HUDEP-2 (cell line): ENCODE measurements around the gene DPEP3.
A peak's percentile ranks its signal among the peaks of the same experiment; 100 is the strongest.
"Not testable (repeated sequence)": the region's sequence is repeated elsewhere in the genome, so short reads cannot be mapped to it uniquely, and the experiment has no call there.

ENCODE experiments used
- DNase-seq, 76 experiments: peaks; one replicate each; lab custom pipeline; 2025; ENCODE audit not compliant: unreplicated experiment in 76 of 76; lab: John Stamatoyannopoulos, UW

Gene DPEP3, protein sequence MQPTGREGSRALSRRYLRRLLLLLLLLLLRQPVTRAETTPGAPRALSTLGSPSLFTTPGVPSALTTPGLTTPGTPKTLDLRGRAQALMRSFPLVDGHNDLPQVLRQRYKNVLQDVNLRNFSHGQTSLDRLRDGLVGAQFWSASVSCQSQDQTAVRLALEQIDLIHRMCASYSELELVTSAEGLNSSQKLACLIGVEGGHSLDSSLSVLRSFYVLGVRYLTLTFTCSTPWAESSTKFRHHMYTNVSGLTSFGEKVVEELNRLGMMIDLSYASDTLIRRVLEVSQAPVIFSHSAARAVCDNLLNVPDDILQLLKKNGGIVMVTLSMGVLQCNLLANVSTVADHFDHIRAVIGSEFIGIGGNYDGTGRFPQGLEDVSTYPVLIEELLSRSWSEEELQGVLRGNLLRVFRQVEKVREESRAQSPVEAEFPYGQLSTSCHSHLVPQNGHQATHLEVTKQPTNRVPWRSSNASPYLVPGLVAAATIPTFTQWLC

DNA sequence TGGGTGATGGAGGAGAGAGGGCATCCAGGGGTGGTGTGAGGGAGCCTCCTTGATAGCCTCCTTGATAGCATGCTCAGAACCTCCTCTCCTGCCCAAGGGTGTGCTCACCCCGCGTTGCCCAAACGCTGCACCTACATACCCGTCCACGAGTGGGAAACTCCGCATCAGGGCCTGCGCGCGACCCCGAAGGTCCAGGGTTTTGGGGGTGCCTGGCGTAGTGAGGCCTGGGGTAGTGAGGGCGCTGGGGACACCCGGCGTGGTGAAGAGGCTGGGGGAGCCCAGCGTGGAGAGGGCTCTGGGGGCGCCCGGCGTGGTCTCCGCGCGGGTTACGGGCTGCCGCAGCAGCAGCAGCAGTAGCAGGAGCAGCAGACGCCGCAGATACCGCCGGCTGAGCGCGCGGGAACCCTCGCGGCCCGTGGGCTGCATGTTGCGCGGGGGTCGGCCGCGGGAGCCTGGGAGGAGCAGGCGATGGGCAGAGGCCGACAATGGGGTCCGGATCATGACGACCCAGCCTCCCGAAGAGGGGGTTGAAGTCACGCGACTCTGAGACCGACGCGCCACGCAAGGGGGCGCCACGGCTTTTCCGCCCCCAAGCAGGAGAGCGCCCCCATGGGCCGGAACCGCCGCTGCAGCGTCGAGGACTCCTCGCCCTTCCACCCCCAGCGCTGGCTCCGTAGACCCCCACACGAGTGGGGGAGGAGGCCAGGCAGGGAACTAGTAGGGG lies at the start of gene DPEP3:
DPEP3 (minus strand) TSS at position 545 of the 724 bp plus-strand sequence; CDS start at position 426, 119 bp downstream.
- DNase-seq, result peak in 5 of 76 experiments; percentile 3 to 31 (median 13)

DNA sequence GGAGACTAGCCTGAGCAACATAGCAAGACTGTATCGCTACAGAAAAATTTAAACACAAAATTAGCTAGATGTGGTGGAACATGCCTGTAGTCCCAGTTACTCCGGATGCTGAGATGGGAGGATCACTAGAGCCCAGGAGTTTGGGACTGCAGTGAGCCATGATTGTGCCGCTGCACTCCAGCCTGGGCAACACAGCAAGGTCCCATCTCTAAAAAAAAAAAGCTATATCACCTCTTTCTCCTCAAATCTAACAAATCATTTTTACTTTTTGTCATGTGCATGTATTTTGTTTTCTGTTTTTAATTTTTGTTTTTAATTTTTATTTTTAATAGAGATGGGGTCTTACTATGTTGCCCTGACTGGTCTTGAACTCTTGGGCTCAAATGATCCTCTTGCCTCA lies 48.7 kb upstream of the DPEP3 start:
- no peak for DNase-seq

DNA sequence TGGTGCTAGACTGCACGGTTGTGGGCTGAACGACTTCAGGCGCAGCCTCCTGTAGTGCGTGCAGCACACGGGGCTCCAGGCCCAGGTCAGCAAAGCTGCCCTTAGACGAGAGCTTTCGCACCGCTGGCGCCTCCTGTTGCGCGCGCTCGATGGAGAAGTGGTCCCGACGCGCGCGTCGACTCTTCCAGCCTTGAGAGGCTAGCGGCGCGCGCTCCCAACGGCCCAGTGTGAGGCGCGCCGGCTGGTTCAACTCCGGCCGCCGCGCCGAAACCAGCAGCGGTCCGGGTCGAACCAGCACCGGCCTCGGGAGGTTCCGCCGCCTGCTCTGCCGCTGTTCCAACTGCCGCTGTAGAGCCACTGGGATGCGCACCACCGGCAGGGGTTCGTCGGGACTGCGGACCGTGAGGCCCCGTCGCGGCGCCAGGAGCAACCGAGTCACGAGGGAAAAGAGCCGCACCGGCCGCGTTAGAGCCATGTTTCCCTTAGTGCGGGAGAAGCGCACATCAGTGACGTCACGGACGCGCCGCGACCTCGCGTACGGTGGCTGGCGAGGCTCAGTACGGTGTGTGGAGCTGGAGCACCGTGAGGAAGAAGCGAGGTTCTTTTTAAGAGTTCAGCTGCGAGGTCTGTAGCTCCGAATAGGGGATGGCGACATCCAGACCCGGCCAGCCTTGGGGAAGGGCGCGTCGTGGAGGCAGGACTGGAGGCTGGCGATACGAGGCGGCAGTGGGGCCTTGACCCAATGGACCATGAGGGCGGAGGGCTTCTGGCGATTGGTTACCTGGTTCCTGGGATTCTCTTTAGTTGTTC lies 42.6 kb upstream of the DPEP3 start, which contains the start of the genes DDX28 and DUS2:
DDX28 (minus strand) TSS at position 505 of the 810 bp plus-strand sequence; CDS start at position 475, 30 bp downstream.
DUS2 (plus strand) TSS at position 557 of the 810 bp plus-strand sequence. CDS start 14,740 bp downstream, outside the sequence.
- peak; percentile 11 to 91 (median 80) for DNase-seq

DNA sequence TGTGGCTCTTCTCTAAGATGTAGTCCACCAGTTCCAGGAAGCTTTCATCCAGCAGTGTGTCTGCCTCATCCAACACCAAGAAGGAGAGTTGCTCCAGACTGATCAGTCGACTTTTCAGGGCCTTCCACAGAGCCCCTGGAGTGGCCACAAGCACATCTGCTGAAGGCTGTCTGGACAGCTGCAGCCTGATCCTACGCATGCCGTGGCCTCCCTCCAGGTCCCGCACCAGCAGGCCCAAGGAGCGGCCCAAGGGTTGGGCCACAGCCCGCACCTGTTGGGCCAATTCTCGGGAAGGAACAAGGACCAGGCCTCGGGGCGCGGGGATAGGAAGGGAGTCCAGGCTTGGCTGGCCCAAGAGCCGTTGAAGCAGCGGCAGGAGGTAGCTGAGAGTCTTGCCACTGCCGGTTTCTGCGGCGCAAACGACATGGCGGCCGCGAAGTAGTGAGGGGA lies 42.0 kb upstream of the DPEP3 start:
- peak in 2 of 76 experiments; percentile 22 to 30 for DNase-seq

DNA sequence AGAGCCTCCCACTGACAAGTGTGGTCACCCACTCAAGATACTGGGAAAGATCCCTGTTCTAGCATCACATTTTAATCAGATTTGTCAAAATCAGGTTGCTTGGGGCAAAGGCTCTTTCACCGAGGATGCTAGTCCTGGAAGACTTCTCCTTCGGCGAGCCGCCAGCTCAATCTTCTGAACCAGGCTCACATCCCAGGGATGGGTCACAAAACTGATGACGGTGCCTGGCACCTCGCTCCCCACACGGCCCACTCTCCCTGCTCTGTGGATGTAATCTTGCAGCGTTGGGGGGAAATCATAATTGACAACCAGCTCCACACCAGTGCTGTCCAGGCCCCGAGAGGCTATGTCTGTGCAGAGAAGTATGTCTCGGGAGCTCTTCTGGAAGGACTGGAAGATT lies 41.2 kb upstream of the DPEP3 start:
- no peak for DNase-seq

DNA sequence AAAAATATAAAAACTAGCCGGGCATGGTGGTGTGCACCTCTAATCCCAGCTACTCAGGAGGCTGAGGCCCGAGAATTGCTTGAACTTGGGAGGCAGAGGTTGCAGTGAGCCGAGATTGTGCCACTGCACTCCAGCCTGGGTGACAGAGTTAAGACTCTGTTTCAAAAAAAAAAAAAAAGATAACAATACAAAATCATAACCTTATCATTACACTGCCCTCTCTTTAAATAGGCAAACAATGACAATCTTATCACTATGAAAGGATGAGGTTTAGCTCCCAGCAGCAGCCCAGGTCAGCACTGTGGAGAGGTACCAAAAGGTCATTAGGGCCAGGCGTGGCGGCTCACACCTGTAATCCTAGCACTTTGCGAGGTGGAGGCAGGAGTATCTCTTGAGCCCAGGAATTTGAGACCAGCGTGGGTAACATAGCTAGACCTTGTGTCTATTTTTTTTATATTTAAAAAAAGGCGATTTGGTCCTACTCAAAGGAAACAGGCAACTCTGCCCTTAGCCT lies 38.9 kb upstream of the DPEP3 start:
- no peak for DNase-seq

DNA sequence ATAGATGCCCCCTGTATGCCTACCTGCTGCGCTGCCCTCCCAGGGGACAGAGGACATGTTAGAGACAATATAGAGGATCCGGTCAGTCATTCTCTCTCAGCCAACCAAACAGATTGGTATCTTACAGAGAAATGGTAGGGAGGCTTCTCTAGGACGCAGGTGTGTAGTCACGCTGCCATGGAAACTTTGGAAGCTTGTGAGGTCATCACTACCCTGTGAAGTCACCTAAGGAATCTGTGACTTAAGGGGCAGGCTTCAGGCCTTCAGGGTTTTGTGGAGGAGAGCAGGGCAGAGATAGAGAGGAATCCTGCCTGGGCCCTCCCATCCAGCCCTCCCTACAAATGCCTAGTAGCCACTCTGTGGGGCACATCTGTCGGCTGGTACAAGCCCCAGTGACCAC lies 35.4 kb upstream of the DPEP3 start, which contains the start of gene DPEP2NB:
DPEP2NB (minus strand) TSS at position 231 of the 400 bp plus-strand sequence; CDS start at position 90, 141 bp downstream.
- no peak for DNase-seq

DNA sequence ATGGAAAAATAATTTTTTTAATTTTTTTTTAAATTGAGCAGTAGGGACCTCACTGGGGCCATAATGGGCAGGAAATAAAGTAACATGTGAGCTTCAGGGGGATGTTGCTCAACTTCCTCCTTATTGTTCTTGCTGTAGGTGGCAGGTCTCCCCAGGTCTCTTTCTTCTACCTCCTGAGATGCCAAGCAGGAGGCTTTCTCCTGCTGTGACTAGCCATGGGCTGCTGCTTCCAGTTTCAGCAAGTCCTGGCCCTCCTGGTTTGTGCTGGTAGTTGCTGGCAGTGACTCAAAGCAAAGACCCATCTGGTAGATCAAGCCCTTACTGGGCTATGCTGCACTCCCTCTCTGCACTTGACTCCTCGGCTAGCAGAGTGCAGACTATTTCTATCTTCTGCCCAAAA lies 33.1 kb upstream of the DPEP3 start:
- DNase-seq, result no peak

DNA sequence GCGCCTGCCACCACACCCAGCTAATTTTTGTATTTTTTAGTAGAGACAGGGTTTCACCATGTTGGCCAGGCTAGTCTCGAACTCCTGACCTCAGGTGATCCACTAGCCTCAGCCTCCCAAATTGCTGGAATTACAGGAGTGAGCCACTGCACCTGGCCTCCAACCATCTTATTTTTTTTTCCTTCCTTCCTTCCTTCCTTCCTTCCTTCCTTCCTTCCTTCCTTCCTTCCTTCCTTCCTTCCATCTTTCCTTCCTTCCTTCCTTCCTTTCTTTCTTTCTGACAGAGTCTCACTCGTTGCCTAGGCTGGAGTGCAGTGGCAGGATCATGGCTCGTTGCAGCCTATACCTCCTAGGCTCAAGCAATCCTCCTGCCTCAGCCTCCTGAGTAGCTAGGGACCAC lies 29.6 kb upstream of the DPEP3 start:
- not testable (repeated sequence) for DNase-seq

DNA sequence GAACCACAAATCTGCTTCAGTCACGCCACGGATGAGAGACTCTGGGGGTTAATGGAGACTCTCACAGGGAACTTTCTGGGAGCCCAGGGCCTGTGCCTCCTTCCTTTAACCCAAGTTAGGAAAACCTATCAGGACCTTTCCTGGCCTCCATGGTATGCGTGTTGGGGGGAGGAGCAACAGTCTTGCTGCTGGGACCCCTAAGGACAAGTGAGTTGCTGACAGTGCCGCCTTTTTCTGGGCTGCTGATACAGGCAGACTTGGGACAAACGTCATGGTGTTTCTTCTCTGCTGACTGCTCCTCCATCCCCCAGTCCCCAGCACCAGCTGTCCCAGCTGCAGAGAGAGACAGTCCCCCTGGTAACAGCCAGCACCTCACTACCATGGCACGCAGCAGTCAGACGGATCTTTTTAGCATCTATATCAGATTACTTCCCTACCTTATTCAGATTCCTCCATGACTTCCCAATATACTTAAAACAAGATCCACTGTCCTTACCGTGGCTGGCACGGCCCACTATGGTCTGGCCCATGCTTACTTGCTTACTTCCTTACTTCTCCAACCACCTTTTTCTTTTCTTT lies 28.9 kb upstream of the DPEP3 start:
- no peak for DNase-seq

DNA sequence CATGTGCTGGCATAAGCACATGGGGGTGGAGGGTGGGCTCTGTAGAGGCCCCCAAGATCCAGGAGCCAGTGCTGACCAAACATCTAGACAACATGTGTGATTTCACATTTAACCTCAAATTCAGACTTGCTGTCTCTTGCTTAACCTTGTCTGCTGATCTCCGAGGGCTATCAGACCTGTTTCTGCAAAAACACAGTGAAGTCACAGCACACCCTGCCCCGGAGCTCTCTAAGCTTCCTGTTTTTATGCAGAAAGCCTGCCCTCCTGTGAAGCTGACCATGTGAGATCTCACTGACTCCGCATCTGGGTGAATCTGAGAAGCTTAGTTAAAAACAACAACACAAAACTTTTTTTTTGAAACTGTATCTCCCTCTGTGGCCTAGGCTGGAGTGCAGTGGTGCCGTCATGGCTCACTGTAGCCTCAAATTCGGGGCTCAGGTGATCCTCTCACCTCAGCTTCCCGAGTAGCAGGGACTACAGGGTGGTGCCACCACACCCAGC lies 25.5 kb upstream of the DPEP3 start:
- peak in 5 of 76 experiments; percentile 3 to 24 (median 12) for DNase-seq

DNA sequence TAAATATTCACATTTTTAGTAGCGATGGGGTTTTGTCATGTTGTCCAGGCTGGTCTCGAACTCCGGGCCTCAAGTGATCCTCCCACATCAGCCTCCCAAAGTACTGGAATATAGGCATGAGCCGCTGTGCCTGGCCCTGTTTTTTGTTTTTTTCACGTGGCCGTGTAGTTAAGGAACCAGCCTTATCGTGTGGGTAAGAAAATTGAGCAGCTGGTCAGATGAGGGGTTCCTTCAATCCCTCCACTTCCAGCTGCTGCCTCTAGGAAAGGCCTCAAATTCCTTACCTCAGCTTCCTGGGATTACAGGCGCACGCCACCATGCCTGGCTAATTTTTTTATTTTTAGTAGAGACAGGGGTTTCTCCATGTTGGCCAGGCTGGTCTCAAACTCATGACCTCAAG lies 24.9 kb upstream of the DPEP3 start:
- DNase-seq, result no peak

DNA sequence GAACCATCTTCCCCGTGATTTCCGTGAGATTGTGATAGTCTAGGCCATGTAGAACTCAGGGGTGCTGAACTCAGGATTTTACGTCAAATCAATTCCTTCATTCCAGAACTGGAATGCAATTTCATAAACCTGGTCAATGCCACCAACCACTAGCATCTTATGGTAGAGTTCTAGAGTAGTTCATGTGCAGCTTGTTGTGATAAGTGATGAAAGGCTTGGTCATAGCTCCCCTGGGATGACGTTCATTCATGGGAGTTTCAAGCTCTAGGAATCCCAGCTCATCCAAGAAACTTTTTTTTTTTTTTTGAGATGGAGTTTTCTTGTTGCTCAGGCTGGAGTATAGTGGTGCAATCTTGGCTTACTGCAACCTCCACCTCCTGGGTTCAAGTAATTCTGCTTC lies 22.7 kb upstream of the DPEP3 start:
- no peak for DNase-seq

DNA sequence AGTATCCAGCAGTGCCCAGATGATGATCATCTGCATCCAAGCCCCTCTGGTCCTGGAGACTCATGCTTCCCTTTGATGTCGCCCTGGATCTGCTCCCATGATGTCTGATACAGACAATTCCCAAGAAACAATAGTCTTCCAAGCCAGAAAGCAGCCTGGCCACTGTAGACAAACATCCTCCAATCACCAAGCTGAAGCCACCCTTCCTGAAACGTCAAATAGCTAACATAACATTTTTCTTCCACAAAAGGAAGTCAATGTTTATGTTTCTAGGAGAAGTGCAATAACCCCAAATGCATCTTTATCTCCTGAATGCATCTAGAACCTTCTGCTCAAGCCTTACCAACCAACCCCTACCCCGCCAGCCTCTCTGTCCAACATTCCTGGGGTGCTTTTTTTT lies 20.2 kb upstream of the DPEP3 start:
- DNase-seq, result no peak

DNA sequence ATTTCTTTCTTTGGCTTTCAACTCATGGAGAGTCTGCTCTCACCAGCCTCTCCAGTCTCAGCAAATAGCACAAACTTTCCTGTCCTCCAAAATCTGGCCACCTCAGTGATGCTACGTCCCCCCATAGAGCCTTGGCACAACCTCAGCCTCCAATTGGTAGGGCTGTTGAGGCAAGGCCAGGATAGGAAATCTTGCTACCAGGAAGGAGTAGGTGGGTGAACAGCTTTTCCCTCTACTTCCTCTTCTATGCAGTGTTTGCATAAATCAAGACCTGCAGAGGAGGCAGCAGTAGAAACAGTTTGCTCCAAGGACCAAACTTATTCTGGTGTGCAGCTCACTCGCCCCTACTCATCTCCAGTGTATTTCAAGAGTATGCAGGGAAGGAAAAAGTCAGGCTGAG lies 19.7 kb upstream of the DPEP3 start:
- DNase-seq, result no peak

DNA sequence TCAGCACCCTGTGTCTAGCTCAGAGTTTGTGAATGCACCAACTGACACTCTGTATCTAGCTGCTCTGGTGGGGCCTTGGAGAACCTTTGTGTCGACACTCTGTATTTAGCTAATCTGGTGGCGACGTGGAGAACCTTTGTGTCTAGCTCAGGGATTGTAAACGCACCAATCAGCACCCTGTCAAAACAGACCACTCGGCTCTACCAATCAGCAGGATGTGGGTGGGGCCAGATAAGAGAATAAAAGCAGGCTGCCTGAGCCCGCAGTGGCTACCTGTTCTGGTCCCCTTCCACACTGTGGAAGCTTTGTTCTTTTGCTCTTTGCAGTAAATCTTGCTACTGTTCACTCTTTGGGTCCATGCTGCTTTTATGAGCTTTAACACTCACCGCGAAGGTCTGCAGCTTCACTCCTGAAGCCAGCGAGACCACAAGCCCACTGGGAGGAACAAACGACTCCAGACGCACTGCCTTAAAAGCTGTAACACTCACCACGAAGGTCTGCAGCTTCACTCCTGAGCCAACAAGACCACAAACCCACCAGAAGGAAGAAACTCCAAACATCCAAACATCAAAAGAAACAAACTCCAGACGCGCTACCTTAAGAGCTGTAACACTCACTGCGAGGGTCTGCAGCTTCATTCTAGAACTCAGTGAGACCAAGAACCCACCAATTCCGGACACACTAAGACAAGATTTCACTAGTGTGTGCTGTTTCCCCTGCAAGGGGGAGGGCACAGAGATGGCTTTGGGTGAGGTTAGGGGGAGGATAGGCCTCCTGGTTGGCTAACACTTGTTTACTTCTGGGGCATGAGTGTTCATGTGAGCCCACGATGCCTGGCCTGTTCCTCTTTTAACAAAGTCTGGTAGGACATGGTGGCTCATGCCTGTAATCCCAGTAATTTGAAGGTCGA lies 18.7 kb upstream of the DPEP3 start, which contains the start of gene DPEP2:
DPEP2 (minus strand) TSS at position 706 of the 910 bp plus-strand sequence. CDS start 6,272 bp downstream, outside the sequence.
- DNase-seq, result peak in 2 of 76 experiments; percentile 5 to 21

DNA sequence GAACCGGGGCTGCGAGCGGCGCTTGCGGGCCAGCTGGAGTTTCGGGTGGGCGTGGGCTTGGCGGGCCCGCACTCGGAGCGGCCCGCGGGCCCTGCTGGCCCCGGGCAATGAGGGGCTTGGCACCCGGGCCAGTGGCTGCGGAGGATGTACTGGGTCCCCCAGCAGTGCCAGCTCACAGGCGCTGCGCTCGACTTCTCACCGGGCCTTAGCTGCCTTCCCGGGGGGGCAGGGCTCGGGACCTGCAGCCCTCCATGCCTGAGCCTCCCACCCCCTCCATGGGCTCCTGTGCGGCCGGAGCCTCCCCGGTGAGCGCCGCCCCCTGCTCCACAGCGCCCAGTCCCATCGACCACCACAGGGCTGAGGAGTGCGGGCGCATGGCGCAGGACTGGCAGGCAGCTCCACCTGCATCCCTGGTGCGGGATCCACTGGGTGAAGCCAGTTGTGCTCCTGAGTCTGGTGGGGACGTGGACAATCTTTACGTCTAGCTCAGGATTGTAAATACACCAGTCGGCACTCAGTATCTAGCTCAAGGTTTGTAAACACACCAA lies 18.0 kb upstream of the DPEP3 start:
- not testable (repeated sequence) for DNase-seq

DNA sequence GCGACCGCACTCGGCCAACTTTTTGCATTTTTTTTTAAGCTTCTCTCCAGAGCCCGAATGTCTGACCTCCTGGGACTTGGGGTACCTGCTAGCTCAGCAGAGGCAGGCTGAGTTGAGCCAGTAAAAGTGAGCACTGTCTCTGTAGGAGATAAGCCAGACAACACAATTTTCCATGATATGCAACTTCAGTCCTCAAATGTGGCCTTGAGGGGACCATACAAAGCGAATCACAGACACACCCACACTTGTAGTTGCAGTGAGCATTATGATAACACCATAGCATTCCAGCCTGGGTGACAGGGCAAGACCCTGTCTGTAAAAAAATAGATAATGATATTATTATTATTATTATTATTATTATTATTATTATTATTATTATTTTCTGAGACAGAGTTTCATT lies 16.4 kb upstream of the DPEP3 start:
- DNase-seq, result peak in 32 of 76 experiments; percentile 3 to 65 (median 31)
